Measurements from ENCODE around the gene CCDC187.

CCDC187 gene

DNA sequence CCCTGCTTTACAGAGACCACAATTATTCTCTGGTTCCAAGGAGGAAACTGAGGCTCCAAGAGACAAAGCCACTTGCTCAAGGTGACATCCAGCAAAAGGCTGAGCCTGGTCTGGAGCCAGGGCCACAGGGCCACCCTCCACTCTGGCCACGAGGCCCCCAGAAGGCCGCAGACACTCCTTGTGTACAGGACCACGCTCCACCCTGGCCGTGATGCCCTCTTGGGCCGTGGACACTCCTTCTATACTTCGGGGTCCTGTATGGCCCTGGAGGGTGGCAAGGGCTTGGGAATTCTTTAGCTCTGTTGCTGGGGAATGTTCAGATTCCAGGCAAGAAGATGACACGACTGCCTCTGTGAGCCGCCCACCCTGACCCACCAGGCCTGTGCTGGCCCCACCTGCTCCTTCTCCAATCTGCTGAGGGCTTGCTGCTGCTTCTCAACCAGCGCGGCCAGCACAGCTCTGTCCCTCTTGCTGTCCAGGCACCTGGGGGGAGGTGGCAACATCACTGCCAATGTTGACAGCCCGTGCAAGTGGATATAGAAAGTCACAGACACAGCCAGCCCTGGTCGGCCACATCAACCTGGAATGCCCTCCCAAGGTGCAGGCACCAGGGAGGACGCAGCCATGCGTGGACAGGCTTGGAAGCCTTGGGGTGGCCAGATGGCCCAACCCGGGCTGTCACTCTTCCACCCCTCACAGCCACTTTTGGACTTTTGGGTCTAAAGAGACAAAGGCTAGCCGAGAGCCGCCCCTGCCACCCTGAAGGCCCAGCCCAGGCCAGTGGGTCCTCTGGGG, 38.1 kb downstream of the CCDC187 start:
- DNase-seq = no peak

DNA sequence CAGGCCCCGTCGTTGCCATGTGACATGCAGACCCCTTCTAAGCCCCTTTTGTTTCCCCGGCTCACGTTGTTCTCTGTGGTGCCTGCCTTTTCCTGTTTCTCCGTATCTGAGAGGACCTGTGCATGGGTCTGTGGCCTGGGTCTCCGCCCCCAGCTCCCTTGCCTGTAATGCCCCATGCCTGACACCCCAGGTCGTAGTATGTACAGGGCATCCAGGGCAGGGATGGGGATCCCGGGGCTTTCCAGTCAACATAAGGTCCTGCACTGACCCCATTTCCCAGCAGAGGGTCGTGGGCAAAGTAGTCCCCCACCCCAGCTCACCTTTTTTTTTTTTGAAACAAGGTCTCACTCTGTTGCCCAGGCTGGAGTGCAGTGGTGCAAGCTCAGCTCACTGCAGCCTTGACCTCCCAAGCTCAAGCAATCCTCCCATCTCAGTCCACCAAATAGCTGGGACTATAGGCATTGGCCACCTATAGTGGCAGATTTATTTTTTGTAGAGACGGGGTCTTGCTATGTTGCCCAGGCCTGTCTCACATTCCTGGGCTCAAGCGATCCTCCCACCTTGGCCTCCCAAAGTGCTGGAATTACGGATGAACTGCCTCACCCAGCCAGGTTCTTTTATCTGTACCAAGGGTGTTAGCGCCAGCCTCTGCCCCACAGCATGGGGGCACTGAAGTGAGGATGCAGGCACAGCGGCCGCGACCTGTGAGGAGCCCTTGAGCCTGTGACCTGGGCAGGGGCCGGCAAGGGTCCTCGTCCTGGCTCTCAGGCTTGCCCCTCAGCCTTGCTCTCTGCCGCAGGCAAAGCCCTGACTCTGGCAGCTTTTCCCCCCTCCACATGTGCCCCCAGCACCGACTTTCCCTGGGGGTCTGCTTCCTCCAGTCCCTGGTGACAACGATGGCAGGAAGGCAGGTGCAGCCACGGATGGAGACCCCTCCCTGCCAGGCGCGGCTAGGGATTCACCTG, 39.2 kb downstream of the CCDC187 start:
- DNase-seq = no peak

DNA sequence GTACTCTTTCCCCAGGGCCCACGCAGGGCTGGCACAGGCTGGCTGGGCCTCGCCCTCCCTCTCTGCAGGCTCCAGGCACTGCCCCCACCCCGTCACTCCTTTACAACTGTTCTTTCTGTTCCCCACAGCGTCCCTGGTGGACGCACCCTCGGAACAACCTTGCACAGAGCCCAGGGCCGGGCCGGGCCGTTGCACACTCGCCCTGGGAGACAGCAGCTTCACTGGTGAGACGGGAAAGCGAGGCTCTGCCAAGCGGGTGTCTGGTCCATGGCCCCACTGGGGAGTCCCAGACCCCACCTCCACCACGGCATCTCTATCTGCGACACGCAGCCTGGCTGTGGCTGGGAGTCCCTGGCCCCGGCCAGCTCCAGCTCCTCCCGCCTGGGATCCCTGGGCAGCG, 39.9 kb downstream of the CCDC187 start:
- DNase-seq = no peak

DNA sequence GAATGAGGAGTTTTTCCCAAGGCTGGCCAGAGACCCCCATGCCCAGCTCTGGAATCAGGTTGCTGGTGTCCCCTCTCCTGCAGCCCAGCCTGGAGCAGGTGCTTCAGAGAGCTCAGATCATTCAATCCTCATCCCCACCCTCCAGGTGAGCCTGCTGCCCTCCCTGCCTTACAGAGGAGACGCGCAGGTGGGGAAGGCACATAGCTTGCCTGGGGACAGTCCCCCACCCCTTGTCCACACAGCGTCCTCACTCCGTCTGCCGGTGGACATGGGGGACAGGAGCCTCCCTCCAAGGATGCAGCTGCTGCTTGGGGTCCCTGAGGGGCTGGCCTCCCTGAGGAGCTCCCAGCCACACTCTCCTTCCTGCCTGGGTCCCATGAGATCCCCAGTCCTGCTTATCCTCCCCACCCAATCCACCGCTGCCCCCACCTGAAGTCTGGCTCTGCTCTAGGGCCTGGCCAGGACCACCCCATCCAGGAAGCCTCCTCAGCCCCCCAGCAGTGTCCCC, 41.2 kb downstream of the CCDC187 start:
- no peak for DNase-seq

DNA sequence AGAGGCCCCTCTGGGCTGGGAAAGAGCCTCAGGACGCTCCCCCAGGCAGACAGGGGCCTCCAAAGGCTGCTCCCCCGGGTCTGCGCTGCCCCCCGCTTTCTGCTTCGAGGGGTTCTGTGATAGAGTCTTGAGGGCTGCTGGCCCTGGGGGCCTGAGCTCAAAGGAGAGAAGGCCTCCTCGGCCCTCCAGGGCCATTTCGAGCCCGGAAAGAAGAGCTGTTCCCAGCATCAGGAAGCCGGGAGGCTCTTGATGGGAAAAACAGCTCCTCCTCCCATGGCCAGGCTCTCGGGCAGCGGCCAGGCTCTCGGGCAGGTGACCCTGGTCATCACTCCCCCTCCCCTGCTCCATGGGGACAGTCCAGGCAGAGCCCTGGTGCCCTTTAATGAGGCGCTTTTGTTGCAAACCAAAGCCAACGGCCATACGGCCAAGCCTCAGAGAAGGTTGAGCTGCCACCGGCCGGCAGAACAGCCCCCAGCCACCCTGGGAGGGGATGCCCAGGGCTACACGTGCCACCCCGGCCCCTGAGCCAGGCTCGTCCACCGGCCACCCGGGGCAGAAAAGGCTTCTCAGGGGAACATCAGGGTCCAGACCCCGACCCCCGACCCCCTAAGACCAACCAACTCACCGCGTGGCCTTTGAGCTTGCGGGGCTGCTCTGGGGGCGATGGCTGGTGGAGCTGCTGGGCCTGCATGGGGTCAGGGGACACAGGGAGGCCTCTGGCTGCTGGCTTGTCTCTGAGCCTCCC, 42.0 kb downstream of the CCDC187 start:
- DNase-seq = no peak

DNA sequence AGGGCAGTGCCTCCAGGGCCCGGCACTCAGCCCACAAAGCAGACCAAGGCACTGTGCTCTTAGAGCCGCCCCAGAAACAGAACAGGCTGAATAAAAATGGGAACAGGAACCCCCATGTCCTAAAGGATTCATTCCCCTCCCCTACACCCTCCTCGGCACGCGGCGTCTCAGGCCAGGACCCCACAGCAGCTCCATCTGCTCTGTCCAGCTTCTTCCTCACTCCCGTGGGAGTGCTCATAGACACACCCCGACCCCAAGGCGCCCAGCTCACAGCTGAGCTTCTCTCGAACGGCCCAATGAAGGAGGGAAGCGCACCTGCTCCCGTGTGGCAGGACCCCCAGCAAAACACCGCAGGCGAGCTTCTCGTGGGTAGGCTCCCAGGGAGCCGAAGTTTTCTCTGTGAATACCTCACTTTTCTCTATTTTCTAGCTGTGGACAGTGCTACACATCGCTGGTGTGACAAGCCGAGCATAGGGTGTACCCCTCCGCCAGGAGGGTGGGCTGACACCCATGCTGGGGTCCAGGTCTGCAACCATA, 42.9 kb downstream of the CCDC187 start:
- DNase-seq = no peak

DNA sequence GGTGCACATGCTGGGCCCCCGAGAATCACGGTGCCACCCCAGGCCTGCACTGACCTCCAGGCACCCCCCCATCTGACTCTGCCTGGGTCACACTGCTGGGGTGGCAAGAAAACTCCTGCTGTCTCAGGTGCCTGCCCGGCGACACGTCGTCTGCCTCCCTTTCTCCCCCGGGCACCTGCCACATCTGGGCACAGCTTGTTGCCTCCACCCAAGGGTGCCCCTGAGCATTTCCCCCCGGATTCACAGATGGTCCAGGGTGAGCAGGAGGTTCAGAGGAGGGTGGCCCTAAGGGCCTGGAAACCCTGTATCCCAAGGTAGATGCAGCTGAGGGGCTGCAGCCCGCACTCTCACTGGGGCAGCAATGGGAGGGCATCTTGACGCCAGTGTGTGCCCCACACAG, 43.4 kb downstream of the CCDC187 start:
- no peak for DNase-seq

DNA sequence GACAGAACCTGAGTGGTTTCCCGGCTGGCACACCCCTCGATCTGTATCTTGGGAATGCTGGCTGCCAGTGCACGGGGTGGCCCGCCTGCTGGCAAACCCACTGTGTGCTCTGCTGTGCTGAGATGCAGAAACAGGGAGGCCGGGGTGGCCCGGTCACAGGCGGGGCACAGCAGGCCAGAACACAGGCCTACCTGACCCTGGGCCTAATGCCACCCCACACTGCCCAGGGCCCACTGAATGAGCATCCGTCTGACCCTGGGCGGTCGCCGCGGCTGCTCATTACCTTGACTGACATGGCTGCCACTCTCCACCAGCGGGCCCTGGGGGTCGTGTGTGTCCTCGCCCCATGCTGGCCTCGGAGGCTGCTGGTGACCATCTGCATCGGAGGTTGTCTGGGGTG, 44.1 kb downstream of the CCDC187 start:
- no peak for DNase-seq

DNA sequence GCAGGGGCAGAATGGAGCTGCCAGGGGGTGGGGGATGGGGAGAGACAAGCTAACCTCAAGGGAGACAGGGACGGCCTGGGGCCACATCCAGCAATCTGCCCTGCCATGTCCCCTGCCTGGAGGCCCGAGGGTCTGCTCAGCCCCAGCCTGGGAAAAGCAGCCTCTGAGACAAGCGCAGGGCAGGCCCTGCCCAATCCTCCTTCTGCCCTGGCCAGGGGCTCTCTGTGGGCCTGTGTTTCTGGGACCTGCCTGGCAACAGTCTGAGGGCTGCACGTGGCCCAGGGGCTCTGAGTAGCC, 44.4 kb downstream of the CCDC187 start:
- no peak for DNase-seq

DNA sequence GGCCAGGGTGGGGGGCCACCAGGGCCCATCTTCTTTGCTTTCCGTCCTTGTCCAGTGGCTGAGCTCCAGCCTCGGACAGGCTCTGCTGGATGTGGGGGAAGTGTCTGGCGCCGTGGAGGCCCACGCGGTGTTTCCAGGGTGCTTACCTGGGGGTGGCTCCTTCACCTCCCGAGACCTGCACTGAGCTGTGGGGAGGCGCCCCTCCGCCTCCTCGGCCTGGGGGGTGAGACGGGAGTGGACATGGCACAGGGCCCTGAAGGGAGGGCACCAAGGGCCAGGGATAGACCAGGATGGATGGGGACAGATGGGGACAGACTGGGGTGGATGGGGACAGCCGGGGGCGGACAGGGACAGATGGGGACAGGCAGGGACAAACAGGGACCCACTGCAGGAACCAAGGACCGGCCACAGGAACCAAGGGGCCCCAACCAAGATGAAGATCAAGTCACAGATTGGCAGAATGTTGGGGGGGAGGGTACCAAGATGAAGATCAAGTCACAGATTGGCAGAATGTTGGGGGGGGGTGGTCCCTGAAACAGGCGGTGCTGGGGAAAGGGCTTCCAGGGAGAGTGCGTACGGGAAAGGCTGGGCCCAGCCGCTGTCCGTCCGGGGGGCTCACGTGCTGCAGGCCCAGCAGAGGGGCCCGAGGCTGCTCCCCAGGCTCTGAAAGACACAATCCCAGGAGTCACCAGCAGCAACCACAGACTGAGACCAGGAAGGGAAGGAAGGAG, 44.9 kb downstream of the CCDC187 start:
- DNase-seq = no peak

DNA sequence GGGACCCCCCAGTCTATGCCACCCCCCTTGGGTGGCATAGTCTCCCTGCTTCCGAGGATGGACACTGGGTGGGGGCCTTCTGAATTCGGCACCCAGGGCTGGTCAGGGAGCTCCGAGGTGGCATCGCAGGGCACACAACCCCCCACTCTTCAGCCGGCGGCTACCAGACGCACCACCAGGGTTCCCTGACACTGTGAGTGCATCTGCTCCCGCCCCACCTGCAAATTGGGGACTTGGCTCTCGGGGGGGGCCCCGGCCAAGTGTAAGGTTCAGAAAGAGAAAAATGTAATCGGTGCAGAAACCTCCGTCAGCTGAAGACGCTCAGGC, 45.6 kb downstream of the CCDC187 start:
- DNase-seq = no peak

DNA sequence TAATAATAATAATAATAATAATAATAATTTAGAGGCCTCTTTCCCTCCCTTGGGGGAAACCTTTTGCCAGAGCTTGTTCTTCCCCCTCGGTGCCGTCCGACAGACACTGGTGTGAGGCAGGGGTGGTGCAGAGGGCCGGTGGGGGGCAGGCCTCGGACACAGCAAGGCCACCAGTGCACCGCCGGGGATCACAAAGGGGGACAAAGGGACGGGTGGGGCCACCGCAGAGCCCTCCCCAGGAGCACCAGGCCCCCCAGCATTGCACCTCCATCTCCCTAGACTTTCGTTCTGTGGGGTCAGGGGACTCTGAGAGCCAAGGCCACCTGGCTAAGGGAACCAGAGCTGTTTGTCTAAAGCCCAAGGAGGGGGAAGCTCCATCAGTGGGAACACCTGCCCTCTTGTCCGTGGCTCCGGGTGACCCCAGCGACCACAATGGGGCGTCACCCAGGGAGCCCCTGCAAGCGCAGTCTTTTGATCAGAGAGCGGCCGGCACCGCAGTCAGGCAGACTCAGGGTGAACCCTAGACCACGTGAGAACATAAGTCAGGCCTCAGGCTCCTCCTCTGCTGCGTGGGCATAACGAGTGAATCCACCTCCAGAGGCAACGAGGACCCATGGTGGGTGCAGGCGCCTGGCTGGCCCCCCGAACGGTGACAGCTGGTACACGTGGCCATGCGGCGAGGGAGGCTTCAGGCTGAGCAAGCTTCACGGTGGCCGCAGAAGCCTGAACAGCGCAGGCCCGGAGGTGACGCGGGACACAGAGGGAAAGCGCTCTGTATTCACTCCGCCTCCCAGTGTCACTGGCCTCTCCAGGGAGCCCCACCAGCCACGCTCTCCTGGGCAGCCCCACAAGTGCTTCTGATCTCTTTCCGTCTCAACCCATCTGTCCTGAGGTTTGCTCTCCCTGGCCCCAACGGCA, 46.3 kb downstream of the CCDC187 start:
- no peak for DNase-seq

DNA sequence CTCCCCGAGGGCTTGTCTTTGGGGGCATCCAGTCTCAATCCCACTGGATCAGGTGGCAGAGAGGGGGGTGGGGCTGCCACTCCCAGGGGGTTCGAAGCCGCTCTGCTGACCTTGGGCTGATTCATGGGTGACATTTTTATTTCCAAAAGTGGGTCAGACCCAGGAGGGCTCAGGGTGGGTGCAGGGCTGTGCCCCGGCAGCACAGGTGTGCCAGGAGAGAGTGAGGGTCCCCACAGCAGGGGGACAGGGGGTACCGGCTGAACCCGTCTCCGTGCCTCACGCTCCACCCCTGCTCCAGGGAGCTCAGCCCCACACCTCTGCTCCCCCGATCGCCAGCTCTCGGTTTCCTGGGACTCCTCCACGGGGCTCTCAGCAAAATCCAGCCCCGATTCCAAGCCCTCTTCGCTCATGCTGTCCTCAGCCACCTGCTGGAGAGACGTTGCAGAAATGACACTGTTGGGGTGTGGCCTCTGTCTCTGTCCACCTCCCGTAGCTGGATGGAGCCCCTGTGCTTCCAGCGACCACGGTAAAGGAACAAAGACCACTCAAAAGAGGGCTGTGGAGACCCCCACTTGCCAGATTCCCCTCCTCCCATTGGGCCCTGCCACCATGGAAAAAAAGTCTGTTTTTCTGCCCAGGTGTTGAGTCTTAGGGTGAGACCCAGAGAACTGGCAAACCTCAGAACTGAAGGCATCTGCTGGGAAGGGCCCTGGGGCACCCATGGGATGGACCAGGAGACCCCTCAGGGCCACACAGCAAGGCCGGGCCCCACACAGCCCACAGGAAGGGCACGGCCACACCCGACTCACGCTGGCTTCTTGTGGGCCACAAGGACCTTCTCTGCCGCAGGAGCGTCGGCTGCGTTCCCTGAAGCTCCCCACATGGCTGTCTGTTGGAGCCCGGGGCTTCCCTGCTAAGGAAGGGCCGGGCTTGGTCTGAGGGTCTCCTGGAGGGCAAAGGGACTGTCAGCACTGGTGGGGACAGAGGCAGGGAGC, 47.7 kb downstream of the CCDC187 start:
- DNase-seq = no peak

DNA sequence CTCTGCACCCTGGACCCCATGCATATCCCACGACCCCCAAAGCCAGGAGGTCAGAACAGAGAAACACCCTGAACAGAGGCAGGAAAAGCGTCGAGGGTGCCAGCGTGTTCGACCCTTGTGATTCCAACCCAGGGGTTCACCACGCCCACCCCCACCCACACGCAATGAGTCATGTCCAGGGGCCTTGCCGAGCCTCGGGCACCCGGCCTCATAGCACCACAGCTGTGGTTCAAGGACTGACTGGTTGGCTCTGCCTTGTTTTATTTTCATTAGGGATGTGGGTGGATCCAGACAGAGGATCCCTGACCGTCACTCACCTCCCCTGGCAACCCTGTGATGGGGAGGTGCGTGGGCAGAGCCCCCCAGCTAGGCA, 48.7 kb downstream of the CCDC187 start:
- DNase-seq = no peak

DNA sequence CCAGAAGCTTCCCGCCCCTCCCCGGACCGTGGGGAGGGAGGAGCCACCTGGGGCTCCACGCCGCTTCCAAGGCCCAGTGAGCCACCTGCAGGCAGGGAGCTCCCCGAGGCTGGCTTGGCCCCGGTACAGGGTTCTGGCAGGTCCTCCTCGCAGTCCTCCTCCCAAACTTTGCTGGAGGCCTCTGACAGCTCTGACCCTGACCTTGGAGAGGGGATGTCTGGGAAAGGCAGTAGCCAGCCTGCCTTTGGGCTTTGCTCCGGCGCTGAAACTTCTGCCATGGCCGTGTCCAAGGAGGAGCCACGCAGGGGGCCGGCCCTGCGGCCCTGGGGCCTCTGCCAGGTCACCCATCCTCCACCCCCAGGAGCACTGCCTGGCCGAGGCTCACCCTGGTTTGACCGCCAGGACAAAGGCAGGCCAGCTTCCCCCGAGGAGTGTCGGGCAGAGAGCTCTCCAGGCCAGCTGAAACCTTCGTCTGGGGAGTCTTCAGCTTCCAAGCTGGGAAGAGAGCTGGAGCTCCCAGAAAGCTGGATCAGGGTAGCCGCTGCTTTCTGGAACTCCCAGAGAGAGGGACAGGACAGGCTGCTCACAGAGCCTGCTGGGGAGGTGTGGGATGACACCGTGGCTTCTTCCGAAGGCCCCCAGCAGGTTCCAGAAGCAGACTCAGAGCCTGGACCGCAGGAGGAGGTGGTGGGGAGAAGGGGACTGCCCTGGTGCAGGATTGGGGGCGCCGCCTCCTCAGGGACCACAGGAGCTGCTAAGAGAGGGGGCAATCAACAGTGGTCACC, 49.3 kb downstream of the CCDC187 start:
- DNase-seq = no peak

DNA sequence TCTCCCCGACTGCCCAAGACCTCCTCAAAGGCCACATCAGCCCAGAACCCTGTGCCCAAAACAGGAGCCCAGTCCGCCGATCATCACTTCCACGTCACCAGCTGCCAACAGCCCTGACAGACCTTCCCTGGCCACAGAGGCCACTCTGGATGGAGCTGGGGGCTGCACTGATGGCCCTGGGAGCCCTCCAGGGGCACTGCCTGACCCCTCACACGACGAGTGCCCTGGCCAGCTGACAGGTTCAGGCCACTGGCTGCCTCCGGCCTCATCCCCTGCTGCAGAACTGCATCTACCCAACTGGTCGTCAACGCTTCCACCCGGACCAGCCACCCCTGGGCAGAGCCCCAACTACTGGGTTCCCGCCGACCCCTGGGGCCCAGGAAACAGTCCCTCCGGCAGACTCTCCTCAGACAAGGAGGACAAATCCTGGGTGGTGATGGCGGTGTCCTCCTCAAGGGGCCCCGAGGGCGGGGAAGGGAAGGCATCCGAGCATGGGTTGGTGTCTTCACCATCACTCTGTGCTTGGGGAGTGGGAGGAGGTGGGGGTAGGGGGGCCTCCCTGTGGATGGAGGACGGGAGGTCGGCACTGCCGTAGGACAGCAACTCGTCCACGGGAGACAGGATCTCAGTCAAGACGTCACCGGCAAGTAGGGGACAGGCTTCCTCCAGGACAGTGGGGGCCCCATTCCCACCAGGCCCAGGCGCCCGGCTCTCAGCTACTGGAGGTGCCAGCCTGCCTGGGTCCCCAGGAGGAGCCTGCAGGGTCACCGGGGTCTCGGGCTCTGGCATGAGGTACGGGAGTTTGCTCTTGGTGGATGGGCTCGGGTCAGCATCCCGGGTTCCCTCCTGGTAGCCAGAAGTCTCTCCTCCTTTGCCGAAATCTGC, 50.4 kb downstream of the CCDC187 start:
- DNase-seq = no peak

DNA sequence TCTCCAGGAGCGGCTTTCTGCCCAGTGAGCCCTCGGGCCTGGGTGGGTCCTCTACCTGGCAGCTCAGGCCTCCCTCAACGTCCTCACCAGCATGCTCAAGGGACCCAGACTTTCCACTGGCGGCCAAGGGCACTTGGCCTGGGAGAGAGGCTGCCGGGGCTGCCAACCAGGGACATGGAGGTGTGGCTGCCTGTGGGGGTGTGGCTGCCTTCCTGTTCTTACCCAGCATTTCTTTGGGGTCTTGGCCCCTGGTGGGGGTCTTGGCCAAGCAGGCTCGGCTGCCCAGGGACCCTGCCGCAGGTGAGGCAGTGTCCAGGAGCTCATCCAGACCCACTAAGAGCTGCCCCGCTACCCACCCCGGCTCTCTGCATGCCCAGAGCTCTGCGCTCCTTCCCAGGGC, 51.0 kb downstream of the CCDC187 start:
- DNase-seq = no peak

DNA sequence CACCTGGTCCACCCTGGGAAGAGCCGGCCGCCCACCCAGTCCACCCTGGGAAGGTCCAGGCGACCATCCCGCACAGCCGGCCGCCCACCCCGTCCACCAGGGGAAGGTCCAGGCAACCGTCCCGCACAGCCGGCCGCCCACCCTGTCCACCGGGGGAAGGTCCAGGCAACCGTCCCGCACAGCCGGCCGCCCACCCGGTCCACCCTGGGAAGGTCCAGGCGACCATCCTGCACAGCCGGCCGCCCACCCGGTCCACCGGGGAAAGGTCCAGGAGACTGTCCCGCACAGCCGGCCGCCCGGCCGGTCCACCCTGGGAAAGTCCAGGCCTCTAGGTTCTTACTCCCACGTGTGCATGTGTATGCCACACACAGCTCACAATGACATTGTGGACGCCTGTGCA, 51.6 kb downstream of the CCDC187 start:
- no peak for DNase-seq
